A673 (cell line): ENCODE results near the gene BEND2.

Source experiments
- EZH2 ChIP-seq: fragments of 200-600 bp; sonication (generic); IDR thresholded peaks from 2 replicates; pipeline ENCODE4 v1.6.1; 2017; ENCODE audit warnings: borderline replicate concordance, low read depth, mild to moderate bottlenecking, mixed read lengths, antibody characterized with exemption, low read length; ENCODE audit not compliant: poor library complexity, severe bottlenecking
- TF ChIP-seq, protein P1 (sequence below): fragments of 300-800, 200-600 bp; sonication (generic); conservative IDR thresholded peaks from 2 replicates; pipeline ENCODE4 v1.5.1; 2017; ENCODE audit warnings: low read depth, mild to moderate bottlenecking, antibody characterized with exemption, low read length, moderate library complexity, mixed read lengths

DNA sequence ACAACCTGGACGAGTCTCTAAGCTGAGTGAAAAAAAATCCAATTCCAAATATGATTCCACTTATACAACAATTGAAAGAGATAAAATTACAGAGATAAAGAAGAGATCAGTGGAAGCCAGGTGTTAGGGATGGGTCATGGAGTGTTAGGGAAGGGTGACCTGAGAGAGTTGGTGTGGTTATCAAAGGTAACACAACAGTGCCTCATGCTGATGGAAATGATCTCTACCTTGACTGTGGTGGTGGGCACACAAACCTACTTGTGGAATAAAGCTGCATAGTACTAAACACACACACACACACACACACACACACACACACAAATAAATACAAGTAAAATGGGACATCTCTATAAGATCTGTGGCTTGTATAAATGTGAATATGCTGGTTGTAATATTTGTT lies 26.0 kb downstream of the BEND2 start:
- TF ChIP-seq, protein P1, sequence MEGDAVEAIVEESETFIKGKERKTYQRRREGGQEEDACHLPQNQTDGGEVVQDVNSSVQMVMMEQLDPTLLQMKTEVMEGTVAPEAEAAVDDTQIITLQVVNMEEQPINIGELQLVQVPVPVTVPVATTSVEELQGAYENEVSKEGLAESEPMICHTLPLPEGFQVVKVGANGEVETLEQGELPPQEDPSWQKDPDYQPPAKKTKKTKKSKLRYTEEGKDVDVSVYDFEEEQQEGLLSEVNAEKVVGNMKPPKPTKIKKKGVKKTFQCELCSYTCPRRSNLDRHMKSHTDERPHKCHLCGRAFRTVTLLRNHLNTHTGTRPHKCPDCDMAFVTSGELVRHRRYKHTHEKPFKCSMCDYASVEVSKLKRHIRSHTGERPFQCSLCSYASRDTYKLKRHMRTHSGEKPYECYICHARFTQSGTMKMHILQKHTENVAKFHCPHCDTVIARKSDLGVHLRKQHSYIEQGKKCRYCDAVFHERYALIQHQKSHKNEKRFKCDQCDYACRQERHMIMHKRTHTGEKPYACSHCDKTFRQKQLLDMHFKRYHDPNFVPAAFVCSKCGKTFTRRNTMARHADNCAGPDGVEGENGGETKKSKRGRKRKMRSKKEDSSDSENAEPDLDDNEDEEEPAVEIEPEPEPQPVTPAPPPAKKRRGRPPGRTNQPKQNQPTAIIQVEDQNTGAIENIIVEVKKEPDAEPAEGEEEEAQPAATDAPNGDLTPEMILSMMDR = no peak
- TF ChIP-seq EZH2 = no peak
